Urothelium cell line (cell line): ENCODE data around the gene GLI2.
A peak's percentile ranks its signal among the peaks of the same experiment; 100 is the strongest.

Source experiments
- DNase-seq: peaks from one replicate; pipeline ENCODE4 v3.0.0; 2011; ENCODE audit warnings: low spot score, mixed read lengths
- FAIRE-seq: peaks from 2 replicates; lab custom pipeline; 2011; peaks lifted over from hg19 to GRCh38; lab: Jason Lieb, UNC

GLI2 gene

DNA sequence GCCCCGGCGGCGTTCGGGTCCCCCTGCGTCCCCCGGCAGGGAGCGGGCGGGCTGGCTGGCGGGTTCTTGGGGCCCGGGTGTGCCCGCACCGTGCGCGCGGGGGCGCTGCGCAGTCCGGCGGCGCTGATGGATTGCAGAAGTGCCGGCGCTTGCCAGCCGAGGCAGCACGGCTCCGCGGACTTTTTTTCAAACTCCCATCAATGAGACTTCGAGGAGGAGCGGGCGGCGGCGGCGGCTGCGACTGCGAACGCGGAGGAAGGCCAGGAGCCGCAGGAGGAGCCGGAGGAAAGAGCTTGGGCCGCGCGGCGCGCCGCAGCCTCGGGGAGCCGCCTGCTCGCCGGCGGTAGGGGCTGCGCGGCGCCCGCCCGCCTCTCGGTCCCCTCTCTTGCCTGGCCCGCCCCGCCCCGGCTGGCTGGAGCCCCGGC is at the start of gene GLI2:
Gene GLI2 (plus strand): TSS at position 123 of the 425 bp plus-strand sequence. CDS start 61,453 bp downstream, outside the sequence.
- DNase-seq (peak; percentile 93), FAIRE-seq (peak; percentile 81)

DNA sequence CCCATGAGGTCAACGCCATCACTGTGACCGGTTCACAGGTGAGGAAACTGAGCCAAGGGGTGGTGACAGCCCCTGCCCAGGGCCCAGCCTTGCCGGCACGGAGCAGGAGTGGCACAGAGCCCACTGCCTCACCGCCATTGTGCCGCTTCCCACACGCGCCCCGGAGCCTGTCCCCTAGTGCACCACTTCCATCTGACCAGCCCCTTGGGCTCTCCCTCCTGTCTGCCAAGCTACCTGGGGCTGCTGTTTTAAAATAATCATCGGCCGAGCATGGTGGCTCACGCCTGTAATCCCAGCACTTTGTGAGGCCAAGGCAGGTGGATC is 49.7 kb upstream of the GLI2 start:
- peak; percentile 52 for FAIRE-seq
- DNase-seq: no peak

DNA sequence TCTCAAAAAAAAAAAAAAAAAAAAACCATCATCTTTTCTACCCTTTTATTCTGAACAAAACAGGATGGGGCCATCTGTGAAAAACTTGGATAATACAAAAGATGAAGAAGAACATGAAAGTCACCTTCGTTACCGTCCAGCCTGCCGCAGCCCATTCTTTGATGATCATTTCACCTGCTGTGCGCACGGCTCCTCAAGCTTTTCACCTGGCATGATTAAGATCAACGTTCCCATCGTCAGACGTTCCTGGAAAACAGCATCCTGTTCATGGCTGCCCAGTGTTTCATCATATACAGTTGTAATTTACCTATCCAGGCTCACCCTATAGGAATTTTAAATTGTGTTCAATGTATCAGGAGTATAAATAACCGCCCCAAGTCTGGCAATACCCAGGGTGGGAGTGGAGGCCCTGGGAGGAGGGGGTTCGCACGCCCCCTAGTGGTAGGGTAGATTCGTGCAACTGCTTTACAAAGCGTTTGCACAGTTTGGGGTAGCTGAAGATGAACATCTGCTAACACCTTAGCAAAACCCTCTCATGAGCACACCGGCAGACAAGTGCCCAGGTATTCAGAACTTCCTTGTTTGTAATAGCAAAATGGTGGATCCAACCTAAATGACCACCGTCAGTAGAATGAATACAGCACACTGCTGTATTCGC is 49.0 kb upstream of the GLI2 start:
- DNase-seq: no peak
- FAIRE-seq: peak; percentile 37

DNA sequence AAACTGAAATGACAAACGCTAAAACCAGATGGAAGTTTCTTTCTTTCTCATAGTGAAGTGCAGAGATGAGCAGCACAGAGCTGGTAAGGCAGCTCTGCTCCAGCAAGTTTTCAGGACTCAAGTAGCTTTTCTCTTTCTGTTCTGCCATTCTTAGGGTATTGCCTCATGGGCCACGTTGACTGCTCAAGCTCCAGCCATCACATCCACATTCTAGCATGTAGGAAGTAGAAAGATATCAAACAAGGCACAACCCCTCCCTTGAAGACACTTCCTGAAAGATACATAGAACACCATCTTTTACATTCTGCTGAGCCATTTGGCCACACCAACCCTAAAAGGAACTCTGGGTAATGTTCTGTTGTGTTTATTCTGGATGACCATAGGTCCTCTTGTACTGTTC is 48.5 kb upstream of the GLI2 start:
- DNase-seq (no peak), FAIRE-seq (no peak)

DNA sequence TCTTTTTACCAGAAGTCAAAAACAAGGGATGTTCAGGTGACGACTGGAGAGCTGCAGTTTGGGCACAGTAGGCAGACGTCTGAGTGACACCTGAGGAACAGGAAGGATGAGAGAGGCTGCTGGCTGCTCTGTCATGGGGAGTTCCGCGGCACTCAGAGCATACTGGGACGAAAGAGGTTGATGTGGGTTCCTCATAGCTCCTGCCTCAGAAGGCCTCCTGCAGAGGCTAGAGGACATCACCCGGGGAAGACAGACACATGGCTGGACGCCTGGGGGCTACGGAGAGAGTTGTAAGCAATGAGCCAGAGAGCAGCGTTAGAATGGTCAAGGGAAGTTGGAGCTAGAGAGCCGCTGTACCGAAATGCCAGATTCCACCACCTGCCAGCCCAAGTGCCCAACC is 45.1 kb upstream of the GLI2 start:
- DNase-seq: no peak
- no peak for FAIRE-seq

DNA sequence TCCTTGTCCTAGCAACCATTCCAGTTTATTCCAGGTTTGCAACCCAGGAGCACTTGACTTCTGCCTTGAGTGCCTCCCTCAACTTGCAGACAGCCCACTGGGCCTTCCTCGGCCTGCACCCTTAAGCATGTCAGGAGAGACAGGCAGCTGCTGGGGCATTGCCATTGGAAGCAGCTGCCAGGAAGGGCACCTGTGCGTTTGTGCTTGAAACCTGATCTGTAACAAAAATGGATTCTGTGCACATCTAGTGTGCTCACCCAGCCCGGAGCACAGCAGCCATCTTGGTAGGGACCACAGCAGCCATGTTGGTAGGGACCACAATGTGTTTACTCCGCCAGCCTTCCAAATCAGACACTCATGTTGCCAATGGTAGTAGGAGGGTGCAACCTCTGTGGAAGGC is 44.3 kb upstream of the GLI2 start:
- no peak for DNase-seq

DNA sequence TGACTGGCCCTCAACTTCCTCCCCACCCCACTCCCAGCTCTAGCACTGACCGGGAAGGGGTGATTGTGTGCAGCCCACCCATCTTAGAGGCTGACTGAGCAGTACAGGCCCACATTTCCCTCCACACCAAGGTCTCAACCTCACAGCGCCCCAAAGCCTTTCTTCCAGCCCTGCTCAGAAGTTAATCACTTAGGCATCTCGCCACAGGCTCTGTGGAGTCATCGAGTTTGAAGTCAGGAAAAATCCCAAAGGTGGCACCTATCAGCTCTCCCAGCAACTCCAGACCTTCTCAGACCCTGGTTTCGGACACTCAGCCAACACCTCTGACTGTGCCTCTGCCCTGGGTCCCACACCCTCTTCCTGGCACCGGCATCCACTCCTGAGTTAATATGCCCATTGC is 43.0 kb upstream of the GLI2 start:
- no peak for DNase-seq
- FAIRE-seq: no peak

More for the DNA sequence above, 44.3 kb upstream of the GLI2 start:
- peak; percentile 87 for FAIRE-seq

DNA sequence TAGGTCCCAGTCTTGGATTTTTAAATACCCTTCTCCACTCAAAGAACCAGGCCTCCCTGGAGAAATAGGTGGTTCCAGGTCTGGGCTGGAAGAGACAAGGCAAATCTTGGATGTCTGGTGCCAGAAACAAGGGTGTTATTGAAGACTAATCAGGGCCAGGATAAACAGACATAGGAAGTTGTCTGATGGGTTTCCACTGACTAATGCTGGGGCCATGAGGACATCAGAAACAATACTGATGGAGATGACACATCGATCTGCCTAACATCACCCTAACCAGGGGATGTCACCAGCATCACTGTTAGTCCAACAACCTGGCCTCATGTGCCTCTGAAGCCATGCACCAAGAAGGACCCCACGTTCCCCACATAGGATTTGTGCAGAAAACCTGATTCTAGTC is 42.5 kb upstream of the GLI2 start:
- DNase-seq (no peak), FAIRE-seq (peak; percentile 32)

DNA sequence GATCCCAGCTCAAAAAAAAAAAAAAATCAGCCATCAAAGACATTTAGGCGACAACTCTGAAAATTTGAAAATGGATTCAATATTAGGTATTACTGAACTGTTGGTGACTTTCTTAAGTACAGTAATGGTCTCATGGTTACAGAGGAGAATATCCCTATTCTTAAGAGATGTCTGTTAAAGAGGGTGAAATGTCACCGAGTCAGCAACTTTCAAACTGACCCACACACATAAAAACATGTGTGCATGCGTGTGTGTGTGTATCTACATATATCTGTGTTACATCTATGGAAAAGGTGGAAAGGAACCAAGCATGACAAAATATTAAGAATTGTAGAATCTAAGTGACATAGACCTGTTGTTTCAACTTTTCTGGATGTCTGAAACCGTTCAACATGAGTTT is 41.6 kb upstream of the GLI2 start:
- FAIRE-seq: no peak

DNA sequence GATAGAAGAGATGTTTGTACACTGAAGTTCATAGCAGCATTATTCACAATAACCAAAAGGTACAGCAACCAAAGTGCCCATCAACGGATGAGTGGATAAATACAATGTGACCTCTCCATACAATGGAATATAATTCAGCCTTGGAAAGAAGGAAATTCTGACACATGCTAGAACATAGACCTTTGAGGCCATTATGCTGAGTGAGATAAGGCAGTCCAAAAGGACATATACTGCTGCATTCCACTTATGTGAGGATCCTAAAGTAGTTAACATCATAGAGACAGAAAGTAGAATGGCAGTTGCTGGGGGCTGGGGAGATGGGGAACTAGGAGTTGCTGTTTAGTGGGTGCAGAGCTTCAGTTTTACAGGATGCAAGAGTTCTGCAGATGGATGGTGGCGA is 38.2 kb upstream of the GLI2 start:
- no peak for DNase-seq
- FAIRE-seq: peak; percentile 20

More for the DNA sequence above, 41.6 kb upstream of the GLI2 start:
- no peak for DNase-seq

DNA sequence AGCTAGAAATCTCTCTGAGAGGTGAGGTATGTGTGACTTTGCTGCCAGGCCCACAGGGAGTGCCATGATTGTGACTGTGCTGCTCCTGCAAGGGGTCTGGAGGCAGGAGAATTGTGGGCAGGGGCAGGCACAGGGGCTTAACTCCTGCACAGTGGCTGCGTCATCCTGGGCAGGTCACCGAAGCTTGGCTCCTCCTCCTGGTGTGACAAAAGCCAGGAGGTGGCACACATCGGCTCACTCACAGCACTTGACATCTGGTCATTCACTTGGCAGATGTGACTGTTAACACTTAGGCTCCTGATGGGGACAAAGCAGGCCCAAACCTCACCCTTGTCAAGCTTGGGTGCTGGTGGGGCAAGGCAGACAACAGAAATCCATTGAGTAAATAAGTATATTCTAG is 36.4 kb upstream of the GLI2 start:
- DNase-seq (no peak), FAIRE-seq (peak; percentile 23)

DNA sequence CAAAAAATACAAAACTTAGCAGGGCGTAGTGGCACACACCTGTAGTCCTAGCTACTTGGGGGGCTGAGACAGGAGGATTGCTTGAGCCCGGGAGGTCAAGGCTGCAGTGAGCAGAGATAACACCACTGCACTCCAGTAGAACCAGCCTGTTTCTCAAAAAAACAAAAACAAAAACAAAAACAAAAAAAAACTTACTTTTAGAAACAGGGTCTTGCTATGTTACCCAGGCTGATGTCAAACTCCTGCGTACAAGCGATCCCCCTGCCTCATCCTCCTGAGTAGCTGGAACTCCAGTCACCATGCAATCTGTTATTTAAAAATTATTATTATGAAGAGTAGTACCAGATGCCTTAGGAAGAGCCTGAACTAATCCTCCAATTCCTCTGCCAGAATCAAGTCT is 35.0 kb upstream of the GLI2 start:
- no peak for FAIRE-seq

DNA sequence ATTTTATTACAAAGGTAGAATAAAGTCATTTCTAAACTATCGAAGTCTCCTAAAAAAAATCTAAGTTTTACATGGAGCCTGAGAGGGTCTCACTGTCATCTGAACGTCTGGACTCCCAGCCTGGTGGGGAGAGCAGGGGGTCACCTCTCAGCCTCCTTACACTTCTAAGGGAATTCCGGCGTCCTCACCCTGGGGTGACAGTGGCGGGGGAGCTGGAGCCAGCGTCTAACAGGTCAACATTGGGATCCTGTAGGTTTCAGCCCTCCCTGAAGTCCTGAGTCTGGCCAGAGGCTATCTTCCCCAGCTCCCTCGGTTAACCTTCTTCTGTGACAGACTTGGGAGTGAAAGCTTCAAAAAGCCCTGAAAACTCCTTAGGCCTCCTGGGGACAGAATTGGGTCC is 34.6 kb upstream of the GLI2 start:
- FAIRE-seq (no peak), DNase-seq (no peak)

More for the DNA sequence above, 35.0 kb upstream of the GLI2 start:
- DNase-seq: no peak

DNA sequence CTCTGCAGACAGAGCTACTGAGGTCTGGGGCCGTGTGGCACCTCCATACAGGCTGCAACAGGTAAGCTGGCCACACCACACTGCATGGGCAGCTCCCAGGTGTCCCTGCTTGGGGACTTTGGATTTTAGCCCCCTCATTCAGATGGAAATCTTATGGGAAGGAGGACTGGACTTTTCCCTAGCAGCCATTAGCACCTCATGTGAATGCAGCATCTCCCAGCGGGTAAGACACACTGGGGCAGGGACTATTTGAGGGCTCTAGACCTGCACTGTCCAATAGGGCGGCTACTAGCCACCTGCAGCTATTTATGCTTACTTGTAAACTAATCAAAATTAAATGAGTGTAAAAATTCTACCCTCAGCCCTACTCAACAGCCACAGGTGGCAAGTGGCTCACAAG is 34.2 kb upstream of the GLI2 start:
- DNase-seq (no peak), FAIRE-seq (no peak)

DNA sequence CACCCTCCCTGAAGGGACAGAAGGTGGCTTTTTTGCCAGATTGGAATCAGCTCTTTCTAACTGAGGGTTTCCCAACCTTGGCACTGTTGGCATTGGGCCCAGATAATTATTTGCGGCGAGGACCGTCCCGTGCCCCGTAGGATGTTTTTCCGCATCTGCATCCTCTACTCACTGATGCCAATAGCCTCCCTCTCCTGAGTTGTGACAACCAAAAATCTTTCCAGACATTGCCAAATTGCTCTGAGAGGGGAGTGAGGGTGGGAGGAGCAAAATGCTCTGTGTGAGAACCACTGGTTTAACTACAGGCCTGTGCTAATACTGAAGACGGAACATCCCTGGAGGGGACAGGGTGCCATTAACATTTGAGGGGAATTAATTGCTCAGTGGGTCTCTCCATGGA is 33.6 kb upstream of the GLI2 start:
- DNase-seq: no peak
- FAIRE-seq: no peak

DNA sequence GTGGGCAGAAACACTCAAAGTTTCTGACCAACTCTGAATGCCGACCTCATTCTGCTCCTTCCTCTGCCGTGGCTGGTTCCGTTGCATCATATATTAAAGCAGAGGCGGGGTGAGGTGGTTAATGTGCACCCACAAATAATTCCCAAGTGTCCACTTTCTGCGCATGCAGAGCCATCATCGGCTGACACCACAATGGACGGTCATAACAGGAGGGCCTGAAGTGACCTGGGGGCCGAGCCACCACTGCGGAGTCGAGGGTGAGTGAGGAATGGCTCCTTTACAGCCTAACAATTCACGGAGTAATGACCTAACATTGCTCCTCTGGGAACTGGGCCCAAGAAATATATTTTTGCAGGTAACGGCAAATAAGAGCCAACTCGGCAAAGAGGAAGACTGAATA is 32.9 kb upstream of the GLI2 start:
- no peak for DNase-seq
- peak; percentile 90 for FAIRE-seq

DNA sequence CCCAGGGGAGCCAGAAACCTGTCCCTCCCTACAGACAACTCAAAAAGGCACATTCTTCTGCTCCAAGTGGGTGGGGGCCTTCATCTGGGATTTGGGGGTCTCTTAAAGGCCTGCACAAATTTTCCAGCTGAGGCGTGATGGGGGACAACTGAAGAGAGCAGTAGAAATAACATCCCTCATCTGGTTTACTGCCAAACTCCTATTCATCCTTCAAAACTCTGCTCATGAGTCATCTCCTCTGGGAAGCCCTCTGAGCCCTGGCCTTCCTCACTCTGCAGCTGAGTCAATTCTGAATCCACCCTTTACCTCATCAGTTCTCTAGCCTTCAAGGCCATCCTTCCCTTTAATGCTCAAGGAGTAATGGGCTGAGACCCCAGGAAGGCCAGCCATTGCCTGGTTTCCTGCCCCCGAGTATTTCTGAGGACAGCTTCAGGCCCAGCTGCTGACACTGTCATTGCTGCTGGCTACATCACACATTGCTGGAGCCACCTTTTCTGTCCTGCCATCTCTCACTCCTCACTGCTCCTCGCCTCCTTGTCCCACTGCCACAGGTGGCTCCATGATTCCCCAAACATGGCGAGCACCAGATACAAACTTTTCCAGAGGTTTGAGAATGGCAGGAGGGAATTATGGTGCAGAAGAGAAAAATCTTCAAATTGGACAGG is 32.2 kb upstream of the GLI2 start:
- DNase-seq: peak; percentile 78
- no peak for FAIRE-seq

DNA sequence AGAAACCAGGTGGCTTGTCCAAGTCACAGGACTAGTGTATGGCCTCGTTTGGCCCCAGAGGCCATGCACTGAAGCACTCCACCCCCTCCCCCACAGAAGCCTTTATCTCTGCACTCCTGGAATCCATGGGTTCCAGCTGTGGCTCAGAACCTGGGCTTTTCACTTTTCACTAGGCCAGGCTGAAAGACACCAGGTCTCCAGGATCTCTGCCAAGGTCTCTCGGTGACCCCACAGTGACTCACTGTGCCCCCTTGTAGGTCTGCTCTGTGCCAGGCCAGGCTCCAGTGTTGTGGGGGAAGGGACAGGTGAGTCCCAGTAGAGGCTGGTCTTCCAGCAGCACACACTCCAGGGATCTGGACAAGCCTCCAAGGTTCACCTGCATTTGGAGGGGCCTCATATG is 31.0 kb upstream of the GLI2 start:
- FAIRE-seq: no peak
- no peak for DNase-seq

DNA sequence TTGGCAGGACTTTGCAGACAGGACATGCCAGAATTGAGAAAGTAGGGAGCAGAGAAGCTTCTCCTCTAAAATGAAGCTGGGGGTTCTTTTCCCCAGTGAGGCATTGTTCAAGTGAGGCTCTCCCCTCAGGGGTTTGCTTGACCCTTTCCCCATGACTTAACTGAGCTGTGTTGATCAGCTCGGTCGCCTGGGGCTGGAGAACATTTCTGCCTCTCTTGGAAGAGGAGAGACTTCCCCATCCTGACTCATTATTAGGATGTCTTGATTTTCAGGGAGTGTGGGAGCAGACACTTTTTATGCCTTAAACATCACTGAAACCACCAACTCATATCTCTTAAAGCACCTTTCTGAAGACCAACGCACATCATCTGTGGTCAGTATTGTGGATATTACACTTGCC is 27.9 kb upstream of the GLI2 start:
- FAIRE-seq (no peak), DNase-seq (no peak)

DNA sequence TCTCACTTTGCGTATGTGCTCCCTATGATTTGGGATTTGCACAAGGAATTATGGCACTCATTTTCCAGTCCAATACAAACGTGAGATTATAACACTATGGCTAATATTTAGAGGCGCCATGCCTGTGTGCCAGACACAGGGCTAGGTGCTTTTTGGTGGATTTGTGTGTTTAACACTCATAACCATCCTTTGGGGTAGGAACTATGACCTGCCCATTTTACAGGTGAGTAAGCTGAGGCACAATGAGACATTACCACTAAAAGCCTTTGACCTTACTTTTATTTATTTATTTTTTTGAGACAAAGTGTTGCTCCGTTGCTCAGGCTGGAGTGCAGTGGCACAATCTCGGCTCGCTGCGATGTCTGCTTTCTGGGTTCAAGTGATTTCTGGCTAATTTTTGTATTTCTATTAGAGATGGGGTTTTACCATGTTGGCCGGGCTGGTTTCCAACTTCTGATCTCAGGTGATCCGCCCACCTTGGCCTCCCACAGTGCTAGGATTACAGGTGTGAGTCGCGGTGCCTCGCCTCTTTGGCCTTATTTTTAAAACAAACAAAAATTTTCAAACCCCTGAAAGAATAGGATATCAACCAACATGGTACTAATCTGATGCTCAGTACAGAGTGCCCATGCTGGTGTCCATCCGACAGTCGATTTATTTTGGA is 26.6 kb upstream of the GLI2 start:
- no peak for FAIRE-seq

DNA sequence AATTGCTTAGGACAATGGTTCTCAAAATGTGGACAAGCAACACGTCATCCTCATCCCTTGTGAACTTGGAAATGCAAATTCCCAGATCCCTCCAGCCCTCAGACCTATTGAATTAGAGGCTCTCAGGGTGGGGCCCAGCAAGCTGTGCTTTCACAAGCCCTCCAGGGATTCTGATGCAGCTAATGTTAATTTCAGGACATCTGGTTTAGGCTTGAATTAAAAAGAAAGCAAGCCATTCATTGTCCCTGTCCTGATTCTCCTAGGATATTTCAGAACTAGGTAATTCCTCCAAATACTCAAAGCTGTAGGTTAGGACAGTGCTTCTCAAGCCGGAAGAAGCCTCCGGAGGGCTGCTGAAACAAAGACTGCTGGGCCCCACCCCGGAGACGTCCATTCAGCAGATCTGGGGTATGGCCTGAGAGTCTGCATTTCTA is 26.0 kb upstream of the GLI2 start:
- DNase-seq (no peak), FAIRE-seq (no peak)

More for the DNA sequence above, 26.6 kb upstream of the GLI2 start:
- DNase-seq: no peak

DNA sequence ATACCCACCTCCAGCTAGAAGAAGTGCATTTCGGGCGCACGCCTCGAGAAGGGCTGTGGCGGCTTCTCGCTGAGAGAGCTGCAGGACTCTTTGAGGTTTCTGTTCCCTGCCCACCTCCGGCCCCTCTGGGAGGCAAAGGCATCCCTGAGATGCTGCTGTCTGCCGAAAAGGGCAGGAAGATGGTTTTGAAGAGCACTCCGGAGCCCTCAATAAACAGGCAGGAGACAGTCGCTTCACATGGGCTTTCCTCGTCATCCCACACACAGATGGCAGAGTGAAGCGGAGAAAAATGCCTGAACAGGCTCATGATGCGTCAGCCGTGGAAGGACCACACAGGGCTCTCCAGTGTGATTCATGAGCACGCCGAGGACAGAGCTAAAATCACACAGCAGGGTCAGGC is 25.4 kb upstream of the GLI2 start:
- FAIRE-seq (no peak), DNase-seq (no peak)
